Measurements from ENCODE around the gene CFAP46. TPM values are rescaled to one million over a fixed set of nuclear protein-coding genes. Genes with fewer than 3 reads are reported as not detected.
A peak's percentile ranks its signal among the peaks of the same experiment; 100 is the strongest.
"Not testable (repeated sequence)": the region's sequence is repeated elsewhere in the genome, so short reads cannot be mapped to it uniquely, and the experiment has no call there.

The CFAP46 gene
- total RNA-seq, 1 donor from 2014 or later, result 0.48 TPM

- no peak for DNase-seq (ENCODE audit: low spot score)
Measured at GRCh38 chr10:132945125-132945893, 2.9 kb upstream of the CFAP46 start.

GRCh38 chr10:132944510-132944909, 2.1 kb upstream of the CFAP46 start:
- no peak for DNase-seq (ENCODE audit: low spot score)

GRCh38 chr10:132943791-132944404, 1.5 kb upstream of the CFAP46 start:
- DNase-seq (ENCODE audit: low spot score), result no peak

- no peak for DNase-seq (ENCODE audit: low spot score)
Measured at GRCh38 chr10:132943058-132943790, 854 bp upstream of the CFAP46 start.

GRCh38 chr10:132941640-132942051, 724 bp downstream of the CFAP46 start:
- DNase-seq (ENCODE audit: low spot score), result no peak

GRCh38 chr10:132940791-132941465, 1.4 kb downstream of the CFAP46 start:
- DNase-seq (ENCODE audit: low spot score), result no peak

- peak; percentile 49 for DNase-seq (ENCODE audit: low spot score)
Measured at GRCh38 chr10:132939957-132940790, 2.2 kb downstream of the CFAP46 start.

GRCh38 chr10:132939378-132939955, 2.9 kb downstream of the CFAP46 start:
- no peak for DNase-seq (ENCODE audit: low spot score)

GRCh38 chr10:132938472-132939339, 3.7 kb downstream of the CFAP46 start:
- peak; percentile 95 for DNase-seq (ENCODE audit: low spot score)

GRCh38 chr10:132937861-132938260, 4.5 kb downstream of the CFAP46 start:
- DNase-seq (ENCODE audit: low spot score), result no peak

- DNase-seq (ENCODE audit: low spot score), result no peak
Measured at GRCh38 chr10:132934953-132935352, 7.4 kb downstream of the CFAP46 start.

GRCh38 chr10:132933308-132934042, 8.9 kb downstream of the CFAP46 start:
- DNase-seq (ENCODE audit: low spot score), result no peak

- no peak for DNase-seq (ENCODE audit: low spot score)
Measured at GRCh38 chr10:132932461-132933307, 9.7 kb downstream of the CFAP46 start.

- peak; percentile 60 for DNase-seq (ENCODE audit: low spot score)
Measured at GRCh38 chr10:132931258-132932250, 10.8 kb downstream of the CFAP46 start.

GRCh38 chr10:132930701-132931100, 11.7 kb downstream of the CFAP46 start:
- not testable (repeated sequence) for DNase-seq (ENCODE audit: low spot score)

- DNase-seq (ENCODE audit: low spot score), result no peak
Measured at GRCh38 chr10:132929953-132930548, 12.3 kb downstream of the CFAP46 start.
